CD4-positive, CD25-positive, alpha-beta regulatory T cell (primary cell): ENCODE measurements around the gene TMEM119. TPM values are rescaled to one million over a fixed set of nuclear protein-coding genes. Genes with fewer than 3 reads are reported as not detected.

Experiments
- ATAC-seq, 2 donors: fragments of 150-1000 bp; cut with Tn5 transposase; one replicate each; pipeline ENCODE4 v1.10.0; 2021; ENCODE audit warnings: low read depth in 2 of 2, moderate number of reproducible peaks in 2 of 2, moderate library complexity in 1 of 2
- DNase-seq, 3 donors: peaks; one replicate each; pipeline versions ENCODE4 v3.0.0 to v3.0.0-alpha.2; 2012 to 2022; ENCODE audit warnings: mixed read lengths in 1 of 3
- H3K27ac ChIP-seq: one replicate; pipeline ENCODE4 v1.7.0; 2013; ENCODE audit warnings: mild to moderate bottlenecking, low read length; ENCODE audit not compliant: insufficient read depth, poor library complexity, severe bottlenecking
- H3K27me3 ChIP-seq: one replicate; pipeline ENCODE4 v1.7.0; 2013; ENCODE audit warnings: low read length; ENCODE audit not compliant: control insufficient read depth, insufficient read depth
- H3K36me3 ChIP-seq: one replicate; pipeline ENCODE4 v1.7.0; 2013; ENCODE audit warnings: mild to moderate bottlenecking, low read length, moderate library complexity; ENCODE audit not compliant: control insufficient read depth, insufficient read depth
- H3K4me1 ChIP-seq: 2 replicates; pipeline ENCODE4 v1.7.0; 2013; ENCODE audit warnings: mild to moderate bottlenecking, low read length; ENCODE audit not compliant: insufficient read depth, control insufficient read depth, poor library complexity, severe bottlenecking
- H3K4me3 ChIP-seq: one replicate; pipeline ENCODE4 v1.7.0; 2013; ENCODE audit warnings: low read depth, mild to moderate bottlenecking, low read length, moderate library complexity
- H3K9me3 ChIP-seq, 2 experiments: 1 replicate in 1 of 2; 2 replicates in 1 of 2; pipeline ENCODE4 v1.7.0; 2013; ENCODE audit warnings: low read length in 2 of 2, mild to moderate bottlenecking in 1 of 2, moderate library complexity in 1 of 2; ENCODE audit not compliant: control insufficient read depth in 2 of 2
- H3K27ac Mint-ChIP-seq, 3 donors: one replicate each; pipeline ENCODE4 v1.8.0; 2020 to 2022; ENCODE audit warnings: mild to moderate bottlenecking in 3 of 3, mixed read lengths in 3 of 3, moderate library complexity in 2 of 3
- H3K27me3 Mint-ChIP-seq: one replicate; pipeline ENCODE4 v1.8.0; 2022; ENCODE audit warnings: mild to moderate bottlenecking, mixed read lengths
- H3K36me3 Mint-ChIP-seq: one replicate; pipeline ENCODE4 v1.8.0; 2020; ENCODE audit warnings: mixed read lengths
- H3K4me1 Mint-ChIP-seq, 4 donors: one replicate each; pipeline ENCODE4 v1.8.0; 2020 to 2022; ENCODE audit warnings: mixed read lengths in 4 of 4, mild to moderate bottlenecking in 1 of 4
- H3K4me3 Mint-ChIP-seq, 4 donors: one replicate each; pipeline ENCODE4 v1.8.0; 2020 to 2022; ENCODE audit warnings: mild to moderate bottlenecking in 4 of 4, mixed read lengths in 4 of 4, moderate library complexity in 3 of 4
- H3K9me3 Mint-ChIP-seq, 7 donors: one replicate each; pipeline ENCODE4 v1.8.0; 2020 to 2022; ENCODE audit warnings: mixed read lengths in 7 of 7, mild to moderate bottlenecking in 3 of 7, moderate library complexity in 2 of 7
- polyA plus RNA-seq, 4 donors: library from polyadenylated mRNA; unstranded; fragments of 300-500 nt; fragmentation: Illumina TruSeq; gene quantifications; one replicate each; pipeline ENCODE4 v1.2.3, GENCODE V29; 2021
- total RNA-seq: library from RNA; stranded (reverse); gene quantifications from one replicate; pipeline ENCODE4 v1.2.3, GENCODE V29; 2022

The TMEM119 gene
- total and polyA plus RNA-seq, 5 donors from 2014 or later = 0.90 to 5.9 (median 2.5) TPM; not detected in 1

DNA sequence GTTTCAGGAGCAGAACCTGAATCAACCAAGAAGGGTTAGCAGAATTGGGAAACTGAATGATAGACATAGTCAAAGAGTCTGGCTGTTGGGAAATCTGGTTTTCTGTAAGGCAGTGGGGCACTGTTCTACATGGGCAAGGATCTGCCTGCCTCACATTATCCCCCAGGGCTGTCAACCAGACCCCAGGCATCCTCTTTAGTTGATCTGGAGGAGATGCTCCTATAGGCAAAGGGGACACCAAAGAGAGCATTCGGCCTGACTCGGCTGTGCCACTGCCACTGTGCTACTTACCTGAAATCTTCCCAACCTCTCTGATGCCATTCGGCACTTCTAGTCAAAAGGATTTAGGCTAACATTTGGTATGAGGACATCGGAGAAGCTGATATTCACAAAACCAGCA is 31.4 kb downstream of the TMEM119 start:
- Mint-ChIP-seq H3K4me1 (peaks cover 21 to 68% (median 42%) of the 10 kb centered on the region in 4 donors), H3K36me3 (peaks cover 16% of the 10 kb centered on the region), H3K27me3 (no peaks in the 10 kb centered on the region), H3K27ac (peak overlapping the region; percentile 34 to 98 (median 95)), H3K9me3 (no peaks in the 10 kb centered on the region), H3K4me3 (peak overlapping the region in 1 of 4 donors; percentile 48)
- Histone ChIP-seq H3K9me3 (no peaks in the 10 kb centered on the region), H3K27me3 (no peaks in the 10 kb centered on the region), H3K36me3 (peaks cover 45% of the 10 kb centered on the region), H3K27ac (peak overlapping the region; percentile 27), H3K4me1 (peaks cover 57% of the 10 kb centered on the region), H3K4me3 (no peak overlapping the region)
- DNase-seq = no peak
- no peak for ATAC-seq

DNA sequence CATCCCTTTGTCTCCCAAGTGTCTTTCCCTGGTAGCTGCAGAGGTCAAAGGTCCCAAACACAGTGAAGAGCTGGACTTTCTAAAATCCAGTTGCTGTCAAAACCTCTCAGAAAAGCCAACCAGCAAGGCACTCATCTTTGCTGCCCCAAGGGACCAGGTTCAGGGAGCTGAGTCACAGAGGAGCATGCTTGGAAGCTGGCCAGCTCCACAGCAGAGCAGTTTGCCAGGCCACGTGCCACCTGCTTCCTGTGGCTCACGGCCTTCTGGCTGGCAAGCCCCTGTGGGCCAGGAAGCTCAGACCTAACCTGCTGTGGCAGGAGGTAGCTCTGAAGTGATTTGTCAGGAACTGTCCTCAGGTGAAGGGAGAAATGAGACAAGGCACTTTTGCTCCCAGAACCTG is 31.9 kb downstream of the TMEM119 start:
- Mint-ChIP-seq H3K36me3 (peaks cover 16% of the 10 kb centered on the region), H3K4me1 (peaks cover 24 to 65% (median 43%) of the 10 kb centered on the region in 4 donors), H3K27me3 (no peaks in the 10 kb centered on the region), H3K9me3 (no peaks in the 10 kb centered on the region), H3K4me3 (no peak overlapping the region), H3K27ac (peak overlapping the region; percentile 34 to 95 (median 60))
- H3K27me3 ChIP-seq = no peaks in the 10 kb centered on the region
- H3K9me3 ChIP-seq = no peaks in the 10 kb centered on the region
- DNase-seq (peak in 2 of 3 donors; percentile 31 to 58), ATAC-seq (no peak)
- H3K27ac ChIP-seq = peak overlapping the region; percentile 47
- H3K36me3 ChIP-seq = peaks cover 45% of the 10 kb centered on the region
- H3K4me1 ChIP-seq = peaks cover 56% of the 10 kb centered on the region
- no peak overlapping the region for H3K4me3 ChIP-seq

DNA sequence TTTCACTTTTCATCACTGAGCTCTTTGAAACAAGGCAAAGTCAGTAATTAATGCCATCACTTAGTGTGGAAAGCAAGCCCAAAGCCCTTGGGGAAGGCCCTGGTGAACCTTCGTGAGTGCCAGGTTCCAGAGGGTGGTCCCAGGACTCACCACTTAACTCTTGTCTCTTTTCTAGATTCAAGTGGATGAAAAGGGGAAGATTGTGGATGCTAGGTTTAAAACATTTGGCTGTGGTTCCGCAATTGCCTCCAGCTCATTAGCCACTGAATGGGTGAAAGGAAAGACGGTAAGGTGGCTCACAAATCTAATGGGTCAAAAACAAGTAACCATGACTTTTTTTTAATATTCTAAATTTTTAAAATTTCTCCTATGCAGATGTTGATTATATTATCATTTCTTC is 32.7 kb downstream of the TMEM119 start:
- H3K36me3 ChIP-seq = peaks cover 45% of the 10 kb centered on the region
- no peak for ATAC-seq

DNA sequence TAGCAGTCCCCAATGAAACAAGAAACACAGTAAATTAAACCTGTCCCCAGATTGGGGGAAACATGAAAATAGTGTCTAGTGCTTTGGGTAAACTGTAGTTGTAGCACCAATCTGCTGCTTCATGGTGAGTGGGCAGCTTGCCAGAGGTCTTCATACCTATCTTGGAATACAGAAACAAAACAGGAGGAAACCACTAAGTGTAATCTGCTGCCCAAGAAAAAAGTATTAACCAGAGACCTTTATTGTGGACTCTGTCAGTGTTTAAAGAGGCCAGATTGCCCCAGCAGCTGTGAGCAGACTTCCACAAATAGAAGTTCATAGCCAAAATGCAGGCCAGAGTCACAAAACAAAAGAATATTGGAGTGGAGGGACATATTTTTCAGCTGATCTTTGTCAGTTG is 33.2 kb downstream of the TMEM119 start:
- H3K4me1 ChIP-seq = peaks cover 66% of the 10 kb centered on the region
- H3K4me1 Mint-ChIP-seq = peaks cover 25 to 63% (median 45%) of the 10 kb centered on the region in 4 donors
- ATAC-seq (no peak), DNase-seq (no peak)
- H3K36me3 Mint-ChIP-seq = peaks cover 19% of the 10 kb centered on the region
- H3K27me3 Mint-ChIP-seq = no peaks in the 10 kb centered on the region
- no peaks in the 10 kb centered on the region for H3K27me3 ChIP-seq
- H3K4me3 Mint-ChIP-seq = peak overlapping the region in 1 of 4 donors; percentile 24
- H3K9me3 ChIP-seq = no peaks in the 10 kb centered on the region
- H3K27ac Mint-ChIP-seq = peak overlapping the region in 2 of 3 donors; percentile 48 to 60
- H3K4me3 ChIP-seq = no peak overlapping the region
- H3K9me3 Mint-ChIP-seq = no peaks in the 10 kb centered on the region
- peak overlapping the region; percentile 47 for H3K27ac ChIP-seq
- H3K36me3 ChIP-seq = peaks cover 45% of the 10 kb centered on the region

More for the DNA sequence above, 32.7 kb downstream of the TMEM119 start:
- no peak for DNase-seq
- peaks cover 21 to 63% (median 43%) of the 10 kb centered on the region in 4 donors for H3K4me1 Mint-ChIP-seq
- no peaks in the 10 kb centered on the region for H3K9me3 ChIP-seq
- H3K27me3 ChIP-seq = no peaks in the 10 kb centered on the region
- no peak overlapping the region for H3K4me3 ChIP-seq
- no peaks in the 10 kb centered on the region for H3K27me3 Mint-ChIP-seq
- H3K36me3 Mint-ChIP-seq = peaks cover 19% of the 10 kb centered on the region
- H3K4me1 ChIP-seq = peaks cover 62% of the 10 kb centered on the region
- no peaks in the 10 kb centered on the region for H3K9me3 Mint-ChIP-seq
- peak overlapping the region; percentile 47 for H3K27ac ChIP-seq
- H3K4me3 Mint-ChIP-seq = peak overlapping the region in 1 of 4 donors; percentile 1
- H3K27ac Mint-ChIP-seq = peak overlapping the region; percentile 42 to 67 (median 60)

DNA sequence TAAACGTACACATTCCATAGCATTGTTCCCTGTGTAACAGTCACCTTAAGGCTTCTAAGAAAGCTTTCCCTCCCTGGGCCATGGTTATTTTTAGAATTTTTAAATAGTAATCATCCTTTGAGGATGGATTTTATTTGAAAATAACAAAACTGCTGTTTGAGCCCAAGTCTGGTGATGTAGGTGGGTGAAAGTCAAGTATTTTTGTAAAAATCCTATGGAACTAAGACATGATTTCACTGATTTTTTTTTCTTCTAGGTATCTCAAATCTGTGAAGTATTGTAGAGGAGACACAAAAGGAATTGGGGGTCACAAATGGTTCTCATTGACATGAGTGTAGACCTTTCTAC is 34.1 kb downstream of the TMEM119 start:
- H3K4me3 ChIP-seq = peak overlapping the region; percentile 91
- no peak for ATAC-seq
- DNase-seq = no peak
- H3K27me3 Mint-ChIP-seq = no peaks in the 10 kb centered on the region
- peak overlapping the region; percentile 93 for H3K27ac ChIP-seq
- peaks cover 15% of the 10 kb centered on the region for H3K36me3 Mint-ChIP-seq
- no peaks in the 10 kb centered on the region for H3K27me3 ChIP-seq
- peaks cover 68% of the 10 kb centered on the region for H3K4me1 ChIP-seq
- no peaks in the 10 kb centered on the region for H3K9me3 Mint-ChIP-seq
- H3K27ac Mint-ChIP-seq = peak overlapping the region; percentile 78 to 100 (median 99)
- H3K9me3 ChIP-seq = no peaks in the 10 kb centered on the region
- peak overlapping the region; percentile 98 to 100 (median 100) for H3K4me3 Mint-ChIP-seq
- peaks cover 21 to 62% (median 42%) of the 10 kb centered on the region in 4 donors for H3K4me1 Mint-ChIP-seq
- peaks cover 41% of the 10 kb centered on the region for H3K36me3 ChIP-seq

DNA sequence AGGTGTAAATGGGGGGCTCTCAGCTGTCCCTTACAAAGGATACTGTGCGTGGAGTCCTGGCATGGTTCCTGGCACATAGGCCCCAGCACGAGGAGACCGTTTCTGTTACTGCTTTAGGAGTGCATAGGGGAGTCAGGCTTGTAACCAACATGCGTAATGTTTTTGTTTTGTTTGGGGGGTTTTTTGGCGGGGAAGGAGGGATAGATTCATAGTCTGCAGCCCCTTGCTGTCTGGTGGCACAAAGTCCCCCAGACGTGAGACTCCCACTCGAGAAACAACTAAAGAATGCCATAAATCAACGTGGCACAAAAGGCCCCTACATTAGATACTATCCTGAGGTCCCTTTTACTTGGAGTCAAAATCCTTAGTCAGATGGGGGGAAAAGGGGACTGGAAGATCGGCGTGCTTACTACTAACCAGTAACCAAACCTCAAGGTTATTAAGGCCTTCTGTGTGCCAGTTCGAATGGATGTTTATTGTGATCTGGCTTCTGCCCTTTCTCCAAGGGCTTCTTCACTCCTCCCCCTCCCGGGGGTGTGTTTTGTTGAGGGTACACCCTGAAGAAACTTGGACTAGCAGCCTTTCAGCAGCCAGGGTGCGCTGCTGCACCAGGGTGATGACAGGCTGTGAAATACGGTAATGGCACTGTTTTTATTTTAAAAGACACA is 34.6 kb downstream of the TMEM119 start:
- Histone ChIP-seq H3K4me1 (peaks cover 66% of the 10 kb centered on the region), H3K9me3 (no peaks in the 10 kb centered on the region), H3K4me3 (peak overlapping the region; percentile 91), H3K27me3 (no peaks in the 10 kb centered on the region), H3K36me3 (peaks cover 41% of the 10 kb centered on the region), H3K27ac (peak overlapping the region; percentile 93)
- peak; percentile 62 to 67 for ATAC-seq
- Mint-ChIP-seq H3K9me3 (no peaks in the 10 kb centered on the region), H3K4me1 (peaks cover 18 to 61% (median 38%) of the 10 kb centered on the region in 4 donors), H3K36me3 (peaks cover 11% of the 10 kb centered on the region), H3K27me3 (no peaks in the 10 kb centered on the region), H3K4me3 (peak overlapping the region; percentile 98 to 100 (median 100)), H3K27ac (peak overlapping the region; percentile 78 to 100 (median 99))
- peak; percentile 78 to 93 (median 88) for DNase-seq

DNA sequence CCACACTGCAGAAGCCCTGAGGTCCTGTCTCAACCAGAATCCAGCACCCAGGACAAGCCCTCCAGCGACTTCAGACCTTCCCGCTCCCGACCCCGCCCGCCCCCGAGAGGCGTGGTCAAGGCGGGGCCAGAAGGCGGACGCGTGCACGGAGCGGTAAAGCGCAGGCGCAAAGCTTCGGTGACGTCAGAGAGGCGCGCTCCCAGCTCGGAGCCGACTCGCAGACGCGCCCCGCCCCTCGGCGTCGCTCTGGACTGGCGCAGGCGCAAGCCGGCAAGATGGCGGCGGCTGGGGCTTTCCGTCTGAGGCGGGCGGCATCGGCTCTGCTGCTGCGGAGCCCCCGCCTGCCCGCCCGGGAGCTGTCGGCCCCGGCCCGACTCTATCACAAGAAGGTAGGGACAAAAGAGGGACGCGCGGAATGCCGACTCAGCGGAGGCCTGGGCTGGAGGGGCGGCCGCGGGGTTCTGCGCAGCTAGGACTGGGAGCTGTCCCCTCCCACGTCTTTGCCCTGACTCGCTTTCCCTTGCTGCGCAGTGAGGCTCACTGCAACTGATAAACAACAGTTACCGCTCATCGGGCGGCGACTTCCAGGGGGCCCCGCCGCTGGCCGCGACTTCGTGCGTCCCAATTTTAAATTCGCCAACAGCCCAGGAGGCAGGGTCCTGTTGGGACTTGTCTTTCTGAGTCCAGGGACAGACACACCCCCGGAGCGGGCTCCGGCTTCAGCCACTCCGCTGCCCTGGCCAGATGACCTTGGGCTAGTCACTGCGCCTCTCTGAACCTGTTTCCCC is 35.3 kb downstream of the TMEM119 start, which contains the start of gene ISCU:
Gene ISCU (plus strand): TSS at position 249 of the 788 bp plus-strand sequence. CDS start 27 bp downstream, at position 276.
- ATAC-seq (peak; percentile 65 to 72), DNase-seq (peak; percentile 98 to 99 (median 98))
- Histone ChIP-seq H3K36me3 (peaks cover 35% of the 10 kb centered on the region), H3K27ac (peak within 1 kb of the TSS; percentile 93), H3K4me3 (peak within 1 kb of the TSS; percentile 97), H3K4me1 (peaks cover 66% of the 10 kb centered on the region), H3K9me3 (no peaks in the 10 kb centered on the region), H3K27me3 (no peaks in the 10 kb centered on the region)
- Mint-ChIP-seq H3K27me3 (no peaks in the 10 kb centered on the region), H3K9me3 (no peaks in the 10 kb centered on the region), H3K4me1 (peaks cover 18 to 61% (median 36%) of the 10 kb centered on the region in 4 donors), H3K36me3 (peaks cover 11% of the 10 kb centered on the region), H3K4me3 (peak within 1 kb of the TSS; percentile 98 to 100 (median 100)), H3K27ac (peak within 1 kb of the TSS; percentile 99 to 100 (median 100))
